Measurements from ENCODE around the gene ALPI. TPM values are rescaled to one million over a fixed set of nuclear protein-coding genes. Genes with fewer than 3 reads are reported as not detected.
"Not testable (repeated sequence)": the region's sequence is repeated elsewhere in the genome, so short reads cannot be mapped to it uniquely, and the experiment has no call there.

The ALPI gene
- total RNA-seq, result not detected
- long read RNA-seq, result 0 reads

DNA sequence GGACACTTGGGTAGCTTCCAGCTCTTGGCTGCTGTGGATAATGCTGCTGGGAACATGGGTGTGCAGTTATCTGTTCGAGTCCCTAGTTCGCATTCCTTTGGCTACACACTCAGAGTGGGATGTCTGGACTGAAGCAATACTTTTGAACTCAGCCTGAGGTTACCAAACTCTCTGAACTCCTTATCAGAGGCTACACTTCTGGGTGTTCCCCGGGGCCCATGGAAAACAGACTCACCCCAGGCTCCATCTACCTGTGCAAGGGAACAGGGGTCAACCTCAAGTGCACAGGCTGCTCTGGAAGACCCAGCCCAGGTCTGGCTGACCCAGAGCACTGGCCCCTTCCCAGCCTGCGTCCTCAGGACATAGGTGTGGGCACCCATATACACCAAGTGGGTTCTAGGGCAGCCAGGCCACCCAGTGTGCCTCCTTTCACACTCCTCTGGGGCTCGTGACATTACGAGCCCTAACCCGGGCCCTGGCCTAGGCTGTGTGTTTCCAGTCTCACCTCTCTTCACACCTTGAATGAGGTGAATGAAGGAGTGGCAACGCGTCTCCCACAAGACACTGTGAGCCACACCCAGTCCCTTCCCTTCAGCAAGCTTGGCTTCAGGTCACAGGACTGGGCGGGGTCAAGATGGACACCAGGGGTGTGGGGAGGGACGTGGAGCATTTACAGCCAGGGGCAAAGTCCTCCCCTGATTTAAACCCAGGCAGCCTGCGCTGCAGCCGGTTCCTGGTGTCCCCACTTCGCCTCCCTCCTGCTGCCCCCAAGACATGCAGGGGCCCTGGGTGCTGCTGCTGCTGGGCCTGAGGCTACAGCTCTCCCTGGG is at the start of gene ALPI:
TSS of gene ALPI (plus strand) at position 728 of the 830 bp plus-strand sequence. CDS start at position 775, 47 bp downstream.
- intact Hi-C loops (cut with DNase I), result no loop called here
- DNase-seq (ENCODE audit: missing footprints), result no peak
- ATAC-seq, result no peak

- no peak for DNase-seq (ENCODE audit: missing footprints)
- intact Hi-C loops (cut with DNase I), result no loop called here
- ATAC-seq, result no peak
Observed at GRCh38 chr2:232406556-232407310, 49.2 kb upstream of the ALPI start, which contains the start of gene ALPG. TSS of gene ALPG (plus strand) at chr2:232406844. CDS start at chr2:232406895, 51 bp downstream.

- ATAC-seq; intact Hi-C loops (cut with DNase I); DNase-seq (ENCODE audit: missing footprints): not testable (repeated sequence)
Observed at GRCh38 chr2:232407428-232408150, 48.4 kb upstream of the ALPI start.

DNA sequence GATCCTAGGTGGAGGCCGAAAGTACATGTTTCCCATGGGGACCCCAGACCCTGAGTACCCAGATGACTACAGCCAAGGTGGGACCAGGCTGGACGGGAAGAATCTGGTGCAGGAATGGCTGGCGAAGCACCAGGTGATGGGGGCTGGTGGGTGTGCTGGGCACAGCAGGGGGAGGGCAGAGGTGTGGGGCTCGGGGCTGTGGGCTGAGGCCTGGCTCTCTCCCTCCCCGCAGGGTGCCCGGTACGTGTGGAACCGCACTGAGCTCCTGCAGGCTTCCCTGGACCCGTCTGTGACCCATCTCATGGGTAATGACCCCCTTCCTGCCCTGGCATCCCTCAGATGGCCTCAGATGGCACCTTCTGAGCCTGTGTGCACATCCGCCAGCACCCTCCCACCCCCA is 47.7 kb upstream of the ALPI start:
- intact Hi-C loops (cut with DNase I); ATAC-seq; DNase-seq (ENCODE audit: missing footprints): not testable (repeated sequence)

DNA sequence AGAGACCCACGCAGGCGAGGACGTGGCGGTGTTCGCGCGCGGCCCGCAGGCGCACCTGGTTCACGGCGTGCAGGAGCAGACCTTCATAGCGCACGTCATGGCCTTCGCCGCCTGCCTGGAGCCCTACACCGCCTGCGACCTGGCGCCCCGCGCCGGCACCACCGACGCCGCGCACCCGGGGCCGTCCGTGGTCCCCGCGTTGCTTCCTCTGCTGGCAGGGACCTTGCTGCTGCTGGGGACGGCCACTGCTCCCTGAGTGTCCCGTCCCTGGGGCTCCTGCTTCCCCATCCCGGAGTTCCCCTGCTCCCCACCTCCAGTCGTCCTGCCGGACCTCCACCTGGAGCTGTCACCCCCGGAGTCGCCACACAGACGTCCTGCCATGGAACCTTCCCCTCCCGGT is 46.3 kb upstream of the ALPI start:
- ATAC-seq; intact Hi-C loops (cut with DNase I): not testable (repeated sequence)

GRCh38 chr2:232410238-232410900 is 45.6 kb upstream of the ALPI start:
- DNase-seq (ENCODE audit: missing footprints), result no peak
- intact Hi-C loops (cut with DNase I), result no loop called here
- ATAC-seq, result no peak

More for the DNA sequence above, 46.3 kb upstream of the ALPI start:
- DNase-seq (ENCODE audit: missing footprints), result not testable (repeated sequence)

- DNase-seq (ENCODE audit: missing footprints) (no peak), ATAC-seq (no peak)
- intact Hi-C loops (cut with DNase I), result no loop called here
Observed at GRCh38 chr2:232411901-232412629, 43.9 kb upstream of the ALPI start.

GRCh38 chr2:232412986-232413385 is 43.0 kb upstream of the ALPI start:
- DNase-seq (ENCODE audit: missing footprints), result no peak
- intact Hi-C loops (cut with DNase I), result no loop called here
- no peak for ATAC-seq

- DNase-seq (ENCODE audit: missing footprints) (no peak), ATAC-seq (no peak)
- intact Hi-C loops (cut with DNase I), result no loop called here
Observed at GRCh38 chr2:232415138-232415690, 40.7 kb upstream of the ALPI start.

- no peak for DNase-seq (ENCODE audit: missing footprints)
- intact Hi-C loops (cut with DNase I), result no loop called here
- no peak for ATAC-seq
Observed at GRCh38 chr2:232415736-232416520, 40.0 kb upstream of the ALPI start.

DNA sequence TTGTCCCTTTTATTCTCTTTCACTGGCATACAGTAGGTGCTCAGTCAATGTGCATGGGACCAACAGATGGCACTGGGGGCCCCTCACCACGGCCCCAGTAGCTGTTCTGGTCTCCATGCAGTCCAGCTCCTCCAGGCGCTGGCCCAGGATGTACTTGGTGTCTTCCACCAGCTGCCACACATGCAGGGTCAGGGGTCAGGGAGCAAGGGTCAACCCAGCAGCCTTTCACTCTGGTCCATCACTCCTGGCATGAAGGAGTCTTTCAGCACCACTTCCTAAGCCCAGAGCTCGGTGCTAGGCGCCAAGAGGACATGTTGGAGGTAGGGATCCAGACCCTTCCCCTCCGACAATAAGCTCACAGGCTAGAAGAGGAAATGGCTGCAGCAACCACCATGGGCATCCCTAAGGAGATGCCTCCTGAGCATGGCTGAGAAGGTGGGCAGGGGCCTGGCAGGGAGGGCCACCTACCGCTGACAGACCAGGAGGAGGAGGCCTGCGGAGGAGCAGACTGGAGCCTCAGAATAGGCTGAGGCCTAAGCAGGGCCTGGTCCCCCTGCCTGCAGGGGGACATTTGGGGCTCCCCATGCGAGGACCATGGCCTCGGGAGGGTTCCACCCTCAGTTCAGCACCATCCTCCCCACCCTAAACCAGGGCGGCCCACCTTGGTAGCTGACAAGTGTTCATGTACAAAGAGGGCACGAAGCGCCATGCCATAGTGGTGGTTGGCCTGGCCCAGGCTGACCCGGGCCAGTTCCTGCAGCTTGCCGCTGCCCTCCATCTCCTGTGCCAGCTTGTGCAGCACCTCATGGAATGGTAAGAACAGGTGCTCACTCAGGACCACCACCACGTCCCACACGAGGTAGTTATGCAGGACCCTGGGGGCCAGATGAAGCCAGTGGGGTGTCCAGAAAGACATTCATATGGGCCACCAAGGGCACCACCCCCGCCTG is 39.2 kb upstream of the ALPI start:
- peak; percentile 48 for DNase-seq (ENCODE audit: missing footprints)
- intact Hi-C loops (cut with DNase I), result no loop called here
- ATAC-seq, result no peak

- ATAC-seq (no peak), DNase-seq (ENCODE audit: missing footprints) (no peak)
- intact Hi-C loops (cut with DNase I), result no loop called here
Observed at GRCh38 chr2:232417489-232417888, 38.5 kb upstream of the ALPI start.

- intact Hi-C loops (cut with DNase I), result no loop called here
- DNase-seq (ENCODE audit: missing footprints), result no peak
- no peak for ATAC-seq
Observed at GRCh38 chr2:232418056-232418455, 37.9 kb upstream of the ALPI start.

DNA sequence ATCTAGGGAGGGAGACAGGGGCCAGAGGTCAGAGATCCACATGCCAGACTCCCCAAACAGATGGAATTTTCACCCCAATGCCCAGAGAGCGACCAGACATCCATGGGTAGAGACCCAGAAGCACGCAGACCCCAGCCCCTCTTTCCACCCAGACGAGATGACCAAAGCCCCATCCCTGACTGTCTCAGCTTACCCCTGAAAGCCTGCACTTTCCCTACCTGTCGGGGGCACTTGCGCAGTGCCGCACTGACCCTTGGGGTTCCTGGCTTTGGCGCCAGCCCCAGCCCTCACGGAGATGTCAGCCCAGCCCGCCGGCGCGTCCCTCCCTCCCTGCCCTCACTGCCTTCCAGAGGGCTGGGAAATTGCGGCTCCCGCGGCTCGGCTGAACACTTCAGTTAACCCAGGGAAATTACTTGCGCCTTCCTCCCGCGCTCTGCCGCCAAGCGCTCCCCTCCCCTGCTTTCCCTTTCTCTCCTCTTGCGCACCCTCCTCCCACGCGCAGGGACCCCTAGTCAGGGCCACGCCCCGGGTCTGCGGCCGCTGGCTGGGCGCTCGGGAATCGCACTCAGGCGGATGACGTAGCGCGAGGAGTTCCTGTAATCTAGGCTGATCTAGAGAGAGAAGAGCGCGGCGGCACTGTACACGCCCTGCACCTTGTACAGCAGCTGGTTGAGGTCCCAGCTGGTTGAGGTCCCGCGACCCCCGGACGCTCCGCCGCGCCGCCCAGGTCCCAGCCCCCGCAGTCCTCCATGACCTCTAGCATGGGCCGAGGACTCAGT is 37.3 kb upstream of the ALPI start:
- intact Hi-C loops (cut with DNase I), result no loop called here
- peak; percentile 37 for DNase-seq (ENCODE audit: missing footprints)
- ATAC-seq, result no peak

Measured in Right ventricle myocardium inferior (tissue), 1 donor.